Measurements from ENCODE around the gene SH2B2.

The SH2B2 gene

GRCh38 chr7:102264367-102264891 is 22.2 kb upstream of the SH2B2 start:
- no peak for DNase-seq (ENCODE audit: low read depth in 1 of 2, low spot score in 1 of 2)

GRCh38 chr7:102266541-102266940 is 20.1 kb upstream of the SH2B2 start:
- no peak for DNase-seq (ENCODE audit: low read depth in 1 of 2, low spot score in 1 of 2)

GRCh38 chr7:102268635-102269034 is 18.0 kb upstream of the SH2B2 start:
- DNase-seq (ENCODE audit: low read depth in 1 of 2, low spot score in 1 of 2), result no peak

GRCh38 chr7:102270178-102270887 is 16.3 kb upstream of the SH2B2 start:
- no peak for DNase-seq (ENCODE audit: low read depth in 1 of 2, low spot score in 1 of 2)

GRCh38 chr7:102271158-102271798 is 15.4 kb upstream of the SH2B2 start:
- DNase-seq (ENCODE audit: low read depth in 1 of 2, low spot score in 1 of 2), result no peak

- peak; percentile 66 to 67 for DNase-seq (ENCODE audit: low read depth in 1 of 2, low spot score in 1 of 2)
These were observed 14.4 kb upstream of the SH2B2 start for GRCh38 chr7:102272075-102272916.

- no peak for DNase-seq (ENCODE audit: low read depth in 1 of 2, low spot score in 1 of 2)
These were observed 13.5 kb upstream of the SH2B2 start for GRCh38 chr7:102272917-102273748.

GRCh38 chr7:102273749-102274712 is 12.6 kb upstream of the SH2B2 start:
- DNase-seq (ENCODE audit: low read depth in 1 of 2, low spot score in 1 of 2), result no peak

GRCh38 chr7:102275123-102275703 is 11.5 kb upstream of the SH2B2 start:
- DNase-seq (ENCODE audit: low read depth in 1 of 2, low spot score in 1 of 2), result no peak

GRCh38 chr7:102277901-102278300 is 8.8 kb upstream of the SH2B2 start:
- no peak for DNase-seq (ENCODE audit: low read depth in 1 of 2, low spot score in 1 of 2)

- DNase-seq (ENCODE audit: low read depth in 1 of 2, low spot score in 1 of 2), result peak in 1 of 2 donors; percentile 38
These were observed 6.9 kb upstream of the SH2B2 start for GRCh38 chr7:102279537-102280400.

GRCh38 chr7:102280521-102280920 is 6.1 kb upstream of the SH2B2 start:
- no peak for DNase-seq (ENCODE audit: low read depth in 1 of 2, low spot score in 1 of 2)

- DNase-seq (ENCODE audit: low read depth in 1 of 2, low spot score in 1 of 2), result no peak
These were observed 4.9 kb upstream of the SH2B2 start for GRCh38 chr7:102281785-102282184.

GRCh38 chr7:102282465-102283362 is 4.0 kb upstream of the SH2B2 start:
- DNase-seq (ENCODE audit: low read depth in 1 of 2, low spot score in 1 of 2), result no peak

GRCh38 chr7:102283477-102284189 is 3.0 kb upstream of the SH2B2 start:
- no peak for DNase-seq (ENCODE audit: low read depth in 1 of 2, low spot score in 1 of 2)

GRCh38 chr7:102284399-102284798 is 2.3 kb upstream of the SH2B2 start:
- no peak for DNase-seq (ENCODE audit: low read depth in 1 of 2, low spot score in 1 of 2)
